Stimulated activated CD8-positive, alpha-beta memory T cell treated with anti-CD3 and anti-CD28 coated beads, Interleukin-15, amount 100 ng/mL, for 4 hours (primary cell): Measurements from ENCODE around the gene FTO.
"Not testable (repeated sequence)": the region's sequence is repeated elsewhere in the genome, so short reads cannot be mapped to it uniquely, and the experiment has no call there.

ENCODE experiments used
- DNase-seq, 2 donors: peaks; one replicate each; pipeline ENCODE4 v3.0.0-alpha.2; 2020; ENCODE audit warnings: low read depth in 2 of 2

The FTO gene

GRCh38 chr16:54178478-54178976 lies 474.6 kb downstream of the FTO start:
- DNase-seq: no peak

- no peak for DNase-seq
Measured at GRCh38 chr16:54180421-54181359, 476.7 kb downstream of the FTO start.

- not testable (repeated sequence) for DNase-seq
Measured at GRCh38 chr16:54181683-54182329, 477.9 kb downstream of the FTO start.

- no peak for DNase-seq
Measured at GRCh38 chr16:54185045-54185444, 481.1 kb downstream of the FTO start.

- DNase-seq: no peak
Measured at GRCh38 chr16:54191163-54191562, 487.2 kb downstream of the FTO start.

GRCh38 chr16:54191592-54191991 lies 487.6 kb downstream of the FTO start:
- no peak for DNase-seq

GRCh38 chr16:54193013-54193664 lies 489.2 kb downstream of the FTO start:
- no peak for DNase-seq

GRCh38 chr16:54193665-54194333 lies 489.8 kb downstream of the FTO start:
- no peak for DNase-seq

- no peak for DNase-seq
Measured at GRCh38 chr16:54194334-54194743, 490.4 kb downstream of the FTO start.

- no peak for DNase-seq
Measured at GRCh38 chr16:54197758-54198157, 493.8 kb downstream of the FTO start.

GRCh38 chr16:54199487-54200160 lies 495.7 kb downstream of the FTO start:
- no peak for DNase-seq

- no peak for DNase-seq
Measured at GRCh38 chr16:54200161-54200534, 496.2 kb downstream of the FTO start.

GRCh38 chr16:54200720-54201119 lies 496.8 kb downstream of the FTO start:
- no peak for DNase-seq

GRCh38 chr16:54201200-54201599 lies 497.2 kb downstream of the FTO start:
- DNase-seq: no peak
